HEK293 (cell line): ENCODE data around the gene ZSWIM6.

Experiments used
- ATF2 ChIP-seq: fragments of 450-650 bp; formaldehyde crosslinking; IDR thresholded peaks from 2 replicates; pipeline ENCODE4 v1.5.1; 2016; ENCODE audit warnings: missing biosample characterization, missing genetic modification characterization, low read depth
- ZBTB21 ChIP-seq: fragments of 450-650 bp; formaldehyde crosslinking; IDR thresholded peaks from 2 replicates; pipeline ENCODE4 v1.5.1; 2017; ENCODE audit warnings: missing biosample characterization, missing genetic modification characterization
- ZNF140 ChIP-seq: fragments of 450-650 bp; formaldehyde crosslinking; IDR thresholded peaks from 2 replicates; pipeline ENCODE4 v1.5.1; 2016; ENCODE audit warnings: missing biosample characterization, missing genetic modification characterization
- ZNF174 ChIP-seq: fragments of 450-650 bp; formaldehyde crosslinking; IDR thresholded peaks from 2 replicates; pipeline ENCODE4 v1.5.0; 2017; ENCODE audit warnings: missing biosample characterization, mild to moderate bottlenecking, missing genetic modification characterization
- ZNF214 ChIP-seq: fragments of 450-650 bp; formaldehyde crosslinking; IDR thresholded peaks from 2 replicates; pipeline ENCODE4 v1.5.1; 2017; ENCODE audit warnings: missing biosample characterization, mild to moderate bottlenecking, missing genetic modification characterization, borderline replicate concordance
- ZNF488 ChIP-seq: fragments of 450-650 bp; formaldehyde crosslinking; IDR thresholded peaks from 2 replicates; pipeline ENCODE4 v1.5.1; 2016; ENCODE audit warnings: missing biosample characterization, missing genetic modification characterization
- ZNF639 ChIP-seq: fragments of 450-650 bp; formaldehyde crosslinking; IDR thresholded peaks from 2 replicates; pipeline ENCODE4 v1.5.1; 2016; ENCODE audit warnings: missing biosample characterization, missing genetic modification characterization
- ZNF76 ChIP-seq: fragments of 450-650 bp; formaldehyde crosslinking; IDR thresholded peaks from 2 replicates; pipeline ENCODE4; 2016; ENCODE audit warnings: low read depth, missing biosample characterization, missing genetic modification characterization, borderline replicate concordance
- TF ChIP-seq, protein P1 (sequence below): fragments of 450-650 bp; formaldehyde crosslinking; IDR thresholded peaks from 2 replicates; pipeline ENCODE4 v1.5.1; 2016; ENCODE audit warnings: missing biosample characterization, missing genetic modification characterization
- TF ChIP-seq, protein P2 (sequence below): fragments of 450-650 bp; formaldehyde crosslinking; IDR thresholded peaks from 2 replicates; pipeline ENCODE4 v1.5.1; 2017; ENCODE audit warnings: missing biosample characterization, mild to moderate bottlenecking, missing genetic modification characterization, moderate library complexity

GRCh38 chr5:61332358-61332749 lies 296 bp downstream of the ZSWIM6 start:
- TF ChIP-seq ZNF174 (tag by site-specific recombination) (no peak), ZNF639 (tag by site-specific recombination) (no peak), ZNF140 (tag by site-specific recombination) (no peak), ZBTB21 (tag by site-specific recombination) (no peak), ZNF488 (tag by site-specific recombination) (no peak), ATF2 (no peak), ZNF214 (tag by site-specific recombination) (no peak), ZNF76 (tag by site-specific recombination) (no peak)
- TF ChIP-seq, protein P1, sequence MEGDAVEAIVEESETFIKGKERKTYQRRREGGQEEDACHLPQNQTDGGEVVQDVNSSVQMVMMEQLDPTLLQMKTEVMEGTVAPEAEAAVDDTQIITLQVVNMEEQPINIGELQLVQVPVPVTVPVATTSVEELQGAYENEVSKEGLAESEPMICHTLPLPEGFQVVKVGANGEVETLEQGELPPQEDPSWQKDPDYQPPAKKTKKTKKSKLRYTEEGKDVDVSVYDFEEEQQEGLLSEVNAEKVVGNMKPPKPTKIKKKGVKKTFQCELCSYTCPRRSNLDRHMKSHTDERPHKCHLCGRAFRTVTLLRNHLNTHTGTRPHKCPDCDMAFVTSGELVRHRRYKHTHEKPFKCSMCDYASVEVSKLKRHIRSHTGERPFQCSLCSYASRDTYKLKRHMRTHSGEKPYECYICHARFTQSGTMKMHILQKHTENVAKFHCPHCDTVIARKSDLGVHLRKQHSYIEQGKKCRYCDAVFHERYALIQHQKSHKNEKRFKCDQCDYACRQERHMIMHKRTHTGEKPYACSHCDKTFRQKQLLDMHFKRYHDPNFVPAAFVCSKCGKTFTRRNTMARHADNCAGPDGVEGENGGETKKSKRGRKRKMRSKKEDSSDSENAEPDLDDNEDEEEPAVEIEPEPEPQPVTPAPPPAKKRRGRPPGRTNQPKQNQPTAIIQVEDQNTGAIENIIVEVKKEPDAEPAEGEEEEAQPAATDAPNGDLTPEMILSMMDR (tag by site-specific recombination), result no peak
- TF ChIP-seq, protein P2, sequence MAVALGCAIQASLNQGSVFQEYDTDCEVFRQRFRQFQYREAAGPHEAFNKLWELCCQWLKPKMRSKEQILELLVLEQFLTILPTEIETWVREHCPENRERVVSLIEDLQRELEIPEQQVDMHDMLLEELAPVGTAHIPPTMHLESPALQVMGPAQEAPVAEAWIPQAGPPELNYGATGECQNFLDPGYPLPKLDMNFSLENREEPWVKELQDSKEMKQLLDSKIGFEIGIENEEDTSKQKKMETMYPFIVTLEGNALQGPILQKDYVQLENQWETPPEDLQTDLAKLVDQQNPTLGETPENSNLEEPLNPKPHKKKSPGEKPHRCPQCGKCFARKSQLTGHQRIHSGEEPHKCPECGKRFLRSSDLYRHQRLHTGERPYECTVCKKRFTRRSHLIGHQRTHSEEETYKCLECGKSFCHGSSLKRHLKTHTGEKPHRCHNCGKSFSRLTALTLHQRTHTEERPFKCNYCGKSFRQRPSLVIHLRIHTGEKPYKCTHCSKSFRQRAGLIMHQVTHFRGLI, result no peak
